GM12873 (cell line): Measurements from ENCODE around the gene PRDM4.
A peak's percentile ranks its signal among the peaks of the same experiment; 100 is the strongest.

Experiments
- TF ChIP-seq, protein P1 (sequence below): IDR thresholded peaks from 2 replicates; pipeline ENCODE4 v1.5.1; 2012; ENCODE audit warnings: low read depth, mild to moderate bottlenecking, moderate library complexity, low read length, control low read depth; ENCODE audit not compliant: insufficient read depth; ENCODE audit errors: missing control alignments

PRDM4 gene

DNA sequence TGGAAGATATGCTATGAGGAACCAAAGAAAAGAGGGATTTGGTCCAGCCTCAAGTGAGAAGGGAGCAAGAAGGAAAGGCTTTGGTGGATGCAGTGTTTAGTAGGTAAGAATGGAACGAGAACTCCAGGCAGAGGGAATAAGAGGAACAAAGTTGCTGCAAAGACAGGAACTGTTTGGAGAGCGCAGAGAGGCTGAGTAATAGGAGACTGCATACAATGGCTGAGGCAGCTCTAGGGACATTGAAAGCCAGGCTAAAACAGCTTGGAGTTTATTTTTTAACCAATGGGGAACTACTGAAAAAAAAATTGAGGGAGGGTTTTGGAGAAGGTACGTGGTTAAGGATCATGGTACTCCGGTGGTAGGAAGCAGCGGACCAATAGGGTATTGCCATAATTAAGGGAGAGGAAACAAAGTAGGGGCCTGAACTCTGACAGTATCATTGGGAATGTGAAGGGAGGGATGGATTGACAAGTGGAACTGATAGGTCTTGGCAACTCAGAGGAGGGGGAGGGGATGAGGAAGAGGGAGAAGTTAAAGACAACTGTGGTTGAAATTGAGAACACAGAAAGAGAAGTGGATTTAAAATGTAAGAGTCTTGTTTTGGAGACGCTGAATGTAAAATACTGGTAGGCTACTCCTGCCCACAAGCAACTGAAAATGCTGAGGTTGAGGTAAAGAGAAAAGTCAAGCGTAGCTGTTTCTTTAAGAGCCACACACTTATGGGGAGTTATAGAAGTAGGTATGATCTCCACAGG, 18.3 kb upstream of the PRDM4 start:
- TF ChIP-seq, protein P1, sequence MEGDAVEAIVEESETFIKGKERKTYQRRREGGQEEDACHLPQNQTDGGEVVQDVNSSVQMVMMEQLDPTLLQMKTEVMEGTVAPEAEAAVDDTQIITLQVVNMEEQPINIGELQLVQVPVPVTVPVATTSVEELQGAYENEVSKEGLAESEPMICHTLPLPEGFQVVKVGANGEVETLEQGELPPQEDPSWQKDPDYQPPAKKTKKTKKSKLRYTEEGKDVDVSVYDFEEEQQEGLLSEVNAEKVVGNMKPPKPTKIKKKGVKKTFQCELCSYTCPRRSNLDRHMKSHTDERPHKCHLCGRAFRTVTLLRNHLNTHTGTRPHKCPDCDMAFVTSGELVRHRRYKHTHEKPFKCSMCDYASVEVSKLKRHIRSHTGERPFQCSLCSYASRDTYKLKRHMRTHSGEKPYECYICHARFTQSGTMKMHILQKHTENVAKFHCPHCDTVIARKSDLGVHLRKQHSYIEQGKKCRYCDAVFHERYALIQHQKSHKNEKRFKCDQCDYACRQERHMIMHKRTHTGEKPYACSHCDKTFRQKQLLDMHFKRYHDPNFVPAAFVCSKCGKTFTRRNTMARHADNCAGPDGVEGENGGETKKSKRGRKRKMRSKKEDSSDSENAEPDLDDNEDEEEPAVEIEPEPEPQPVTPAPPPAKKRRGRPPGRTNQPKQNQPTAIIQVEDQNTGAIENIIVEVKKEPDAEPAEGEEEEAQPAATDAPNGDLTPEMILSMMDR: no peak

DNA sequence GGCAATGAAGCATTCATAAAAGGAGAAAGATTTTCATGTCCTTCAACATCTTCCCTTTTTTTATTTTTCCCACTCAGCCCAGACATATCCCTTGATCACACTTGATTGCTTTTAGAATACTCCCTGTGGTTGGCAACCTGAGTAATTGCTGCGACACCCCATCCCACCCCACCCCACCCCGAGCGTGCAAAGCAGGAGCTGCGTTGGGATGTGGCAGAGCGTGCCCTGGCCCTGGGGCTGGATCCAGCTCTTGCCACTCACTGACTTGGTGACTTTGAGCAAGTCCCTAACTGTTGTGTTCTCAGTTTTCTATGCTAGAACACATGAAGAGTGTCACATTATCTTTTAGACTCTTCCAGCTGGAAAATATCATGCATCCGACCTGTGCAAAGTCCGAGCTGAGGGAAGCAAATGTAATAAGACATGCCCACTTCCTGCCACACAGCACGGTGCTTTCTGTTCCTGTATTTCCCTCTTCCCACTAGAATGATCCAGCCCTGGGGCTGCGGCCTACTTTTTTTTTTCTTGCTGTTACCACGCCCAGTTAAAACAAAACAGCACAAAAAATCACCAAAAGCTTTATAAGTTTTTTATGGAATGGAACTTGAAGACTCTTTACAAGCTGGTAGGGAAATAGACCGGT, 17.6 kb upstream of the PRDM4 start:
- TF ChIP-seq, protein P1: no peak

DNA sequence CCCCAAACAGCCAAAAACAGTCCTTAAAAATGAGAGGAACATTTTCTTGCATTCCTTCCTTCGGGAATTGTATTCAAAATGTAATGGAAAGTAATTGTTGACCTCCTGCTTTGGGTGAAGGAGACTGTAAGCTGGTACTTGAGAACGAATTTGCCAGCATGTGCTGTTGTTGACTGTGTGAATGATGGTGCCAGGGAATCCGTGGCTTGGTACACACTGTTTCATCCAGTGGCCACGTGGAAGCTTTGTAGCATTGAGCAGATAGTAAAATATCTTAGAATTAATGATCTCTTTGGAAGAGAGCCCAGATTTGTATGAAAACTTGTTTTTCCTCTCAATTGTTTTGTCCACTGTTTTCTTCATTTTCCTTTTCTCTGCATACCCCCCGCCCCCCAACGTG, 15.2 kb upstream of the PRDM4 start:
- TF ChIP-seq, protein P1: no peak

DNA sequence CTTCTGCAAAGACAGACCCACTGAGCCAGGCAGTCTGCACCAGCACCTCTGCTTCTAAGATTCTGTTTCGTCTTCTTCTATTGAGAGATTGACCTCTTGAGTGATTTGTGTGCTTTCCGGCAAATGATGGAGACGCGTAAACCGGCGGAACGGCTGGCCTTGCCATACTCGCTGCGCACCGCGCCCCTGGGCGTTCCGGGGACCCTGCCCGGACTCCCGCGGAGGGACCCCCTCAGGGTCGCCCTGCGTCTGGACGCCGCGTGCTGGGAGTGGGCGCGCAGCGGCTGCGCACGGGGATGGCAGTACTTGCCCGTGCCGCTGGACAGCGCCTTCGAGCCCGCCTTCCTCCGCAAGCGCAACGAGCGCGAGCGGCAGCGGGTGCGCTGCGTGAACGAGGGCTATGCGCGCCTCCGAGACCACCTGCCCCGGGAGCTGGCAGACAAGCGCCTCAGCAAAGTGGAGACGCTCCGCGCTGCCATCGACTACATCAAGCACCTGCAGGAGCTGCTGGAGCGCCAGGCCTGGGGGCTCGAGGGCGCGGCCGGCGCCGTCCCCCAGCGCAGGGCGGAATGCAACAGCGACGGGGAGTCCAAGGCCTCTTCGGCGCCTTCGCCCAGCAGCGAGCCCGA, 14.3 kb upstream of the PRDM4 start:
- TF ChIP-seq, protein P1: peak; percentile 7

DNA sequence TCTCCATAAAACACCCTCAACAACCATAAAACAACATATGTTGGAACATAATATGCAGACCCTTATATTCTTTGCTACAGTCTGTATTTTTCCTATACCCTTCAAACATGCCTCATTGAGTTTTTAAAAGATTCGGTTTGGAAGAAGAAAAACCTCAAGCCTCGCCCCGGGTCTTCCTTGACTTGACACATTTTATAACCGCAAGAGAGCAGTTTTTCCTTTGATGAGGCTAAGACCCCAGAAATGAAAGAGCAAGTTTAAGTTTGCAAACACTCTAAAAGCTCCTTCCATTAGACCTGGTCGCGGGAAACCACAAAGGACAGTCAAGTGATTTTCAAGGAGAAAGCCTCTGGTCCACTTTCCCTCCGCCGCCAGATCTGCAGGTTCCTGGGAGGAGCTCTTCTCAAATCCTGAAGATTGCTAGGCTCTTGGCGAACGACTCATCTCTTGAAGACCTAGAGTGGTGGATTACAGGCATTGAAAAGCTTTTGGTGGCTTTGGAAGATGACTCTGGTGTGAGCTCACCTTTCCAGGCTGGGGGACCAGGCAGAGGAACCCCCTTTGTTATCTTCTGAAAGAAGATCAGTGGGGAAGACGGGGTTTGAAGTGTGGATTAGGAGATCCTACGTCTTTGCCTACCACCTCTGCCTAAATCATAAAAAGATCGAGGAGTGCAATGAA, 13.6 kb upstream of the PRDM4 start, which contains the start of gene ASCL4:
Gene ASCL4, plus strand, starts transcription at position 356 of the 681 bp plus-strand sequence. CDS start 515 bp downstream, outside the sequence.
- TF ChIP-seq, protein P1: no peak

DNA sequence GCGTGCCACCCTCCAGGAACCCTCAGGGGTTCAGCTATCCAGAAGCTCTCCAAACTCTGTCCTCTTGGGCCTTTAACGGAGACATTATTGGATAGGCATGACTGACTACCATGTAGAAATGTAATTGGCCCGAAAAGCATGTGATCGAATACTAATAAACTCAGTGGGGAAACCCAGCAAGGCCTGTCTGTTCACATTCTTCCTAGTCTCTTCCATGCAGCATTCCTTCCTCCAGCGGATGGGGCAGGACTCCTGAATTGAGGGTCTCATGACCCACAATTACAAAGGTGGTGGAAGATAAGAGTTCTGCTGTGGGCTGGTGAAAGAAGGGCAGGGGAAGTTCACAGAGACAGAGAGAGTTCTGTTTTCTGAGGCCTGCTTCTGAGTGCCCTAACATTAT, 6.5 kb upstream of the PRDM4 start:
- TF ChIP-seq, protein P1: no peak

DNA sequence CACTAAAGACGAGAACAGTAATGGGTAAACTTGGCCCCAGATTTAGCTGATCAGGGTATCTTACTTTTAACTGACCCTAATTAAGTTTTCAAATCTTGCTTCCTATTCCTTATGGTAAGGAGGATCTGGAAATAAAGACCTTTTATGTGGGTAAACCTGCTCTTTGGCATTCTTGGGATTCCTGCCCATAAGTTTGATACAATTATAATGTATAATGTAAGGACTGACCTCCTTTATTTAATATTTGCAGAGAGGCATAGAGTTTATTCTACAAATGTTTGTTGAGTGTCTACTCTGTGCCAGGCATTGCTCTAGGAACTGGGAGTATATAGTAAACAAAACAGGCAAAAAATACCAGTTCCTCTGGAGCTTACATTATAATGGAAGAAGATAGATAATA, 4.4 kb upstream of the PRDM4 start:
- TF ChIP-seq, protein P1: no peak
